Mesendoderm (in vitro differentiated cells): Measurements from ENCODE around the gene EHBP1L1.

Source experiments
- DNase-seq: peaks from one replicate; pipeline ENCODE4 v3.0.0; 2013
- H2AK5ac ChIP-seq: 2 replicates; pipeline ENCODE4 v1.6.1; 2013; ENCODE audit warnings: low read length, inconsistent platforms
- H2BK120ac ChIP-seq: 2 replicates; pipeline ENCODE4 v1.6.1; 2013; ENCODE audit warnings: low read depth, mild to moderate bottlenecking, low read length, moderate library complexity, mixed read lengths
- H2BK15ac ChIP-seq: replicated peaks from 2 replicates; pipeline ENCODE4 v1.6.1; 2013; ENCODE audit warnings: low read depth, mild to moderate bottlenecking, moderate library complexity
- H2BK5ac ChIP-seq: 2 replicates; pipeline ENCODE4 v1.6.1; 2013; ENCODE audit warnings: low read length, inconsistent platforms
- H3K18ac ChIP-seq: 2 replicates; pipeline ENCODE4 v1.6.1; 2013; ENCODE audit warnings: mild to moderate bottlenecking, low read length, mixed read lengths
- H3K23ac ChIP-seq: one replicate; pipeline ENCODE4 v1.6.1; 2013; ENCODE audit warnings: low read length
- H3K27ac ChIP-seq: 2 replicates; pipeline ENCODE4 v1.5.1; 2013; ENCODE audit warnings: low read depth, mild to moderate bottlenecking, inconsistent platforms, low read length, moderate library complexity
- H3K27me3 ChIP-seq: 2 replicates; pipeline ENCODE4 v1.6.1; 2013; ENCODE audit warnings: low read length, control low read depth, mild to moderate bottlenecking, inconsistent platforms; ENCODE audit not compliant: insufficient read depth, poor library complexity
- H3K36me3 ChIP-seq: 2 replicates; pipeline ENCODE4 v1.6.1; 2013; ENCODE audit warnings: low read length, inconsistent platforms; ENCODE audit not compliant: control insufficient read depth, insufficient read depth
- H3K4ac ChIP-seq: one replicate; pipeline ENCODE4 v1.6.1; 2013; ENCODE audit warnings: low read depth, mild to moderate bottlenecking, low read length, moderate library complexity
- H3K4me1 ChIP-seq: 2 replicates; pipeline ENCODE4 v1.6.1; 2013; ENCODE audit warnings: low read depth, low read length, inconsistent platforms; ENCODE audit not compliant: control insufficient read depth
- H3K4me2 ChIP-seq: 2 replicates; pipeline ENCODE4 v1.6.1; 2013; ENCODE audit warnings: low read length
- H3K4me3 ChIP-seq: 2 replicates; pipeline ENCODE4 v1.5.1; 2013; ENCODE audit warnings: mild to moderate bottlenecking, low read length
- H3K56ac ChIP-seq: one replicate; pipeline ENCODE4 v1.6.1; 2013; ENCODE audit warnings: low read length
- H3K79me1 ChIP-seq: 2 replicates; pipeline ENCODE4 v1.6.1; 2013; ENCODE audit warnings: low read length, inconsistent platforms
- H3K79me2 ChIP-seq: 2 replicates; pipeline ENCODE4 v1.6.1; 2013; ENCODE audit warnings: mild to moderate bottlenecking, low read length; ENCODE audit not compliant: control insufficient read depth, insufficient read depth
- H3K9ac ChIP-seq: 2 replicates; pipeline ENCODE4 v1.6.1; 2013; ENCODE audit warnings: low read length, inconsistent platforms
- H4K5ac ChIP-seq: one replicate; pipeline ENCODE4 v1.6.1; 2013; ENCODE audit warnings: low read length
- H4K8ac ChIP-seq: one replicate; pipeline ENCODE4 v1.6.1; 2013; ENCODE audit warnings: low read depth, mild to moderate bottlenecking, control low read depth, low read length, moderate library complexity
- WGBS: extraction: QIAGEN DNeasy Blood & Tissue Kit; methylation state at CpG from one replicate; pipeline ENCODE4 v1.1.7; 2013; ENCODE audit warnings: low lambda C conversion rate, missing lambda C conversion rate; ENCODE audit not compliant: insufficient coverage; ENCODE audit errors: extremely low coverage; 5-methylcytosine and 5-hydroxymethylcytosine counted together

EHBP1L1 gene

GRCh38 chr11:65549096-65549495 lies 26.8 kb upstream of the EHBP1L1 start:
- no peak overlapping the region for H2BK120ac ChIP-seq
- H2BK5ac ChIP-seq = no peak overlapping the region
- H3K79me1 ChIP-seq = no peaks in the 10 kb centered on the region
- H3K27me3 ChIP-seq = peaks cover 3% of the 10 kb centered on the region
- WGBS = no CpG with 5 or more reads among the region's 3 CpGs
- H3K4me2 ChIP-seq = no peak overlapping the region
- H3K4me3 ChIP-seq = no peak overlapping the region
- H4K5ac ChIP-seq = no peak overlapping the region
- H3K9ac ChIP-seq = no peak overlapping the region
- no peak overlapping the region for H3K27ac ChIP-seq
- no peak overlapping the region for H3K56ac ChIP-seq
- no peak overlapping the region for H4K8ac ChIP-seq
- no peak overlapping the region for H3K18ac ChIP-seq
- H3K4me1 ChIP-seq = no peaks in the 10 kb centered on the region
- H3K36me3 ChIP-seq = no peaks in the 10 kb centered on the region
- no peak for DNase-seq
- no peak overlapping the region for H2BK15ac ChIP-seq
- H3K23ac ChIP-seq = no peak overlapping the region
- no peak overlapping the region for H3K4ac ChIP-seq
- no peaks in the 10 kb centered on the region for H3K79me2 ChIP-seq
- no peak overlapping the region for H2AK5ac ChIP-seq

GRCh38 chr11:65551572-65552387 lies 24.1 kb upstream of the EHBP1L1 start:
- H4K5ac ChIP-seq = no peak overlapping the region
- H2BK120ac ChIP-seq = no peak overlapping the region
- H2BK5ac ChIP-seq = no peak overlapping the region
- H3K9ac ChIP-seq = no peak overlapping the region
- H3K4me1 ChIP-seq = no peaks in the 10 kb centered on the region
- H4K8ac ChIP-seq = no peak overlapping the region
- H3K4ac ChIP-seq = no peak overlapping the region
- H3K79me1 ChIP-seq = no peaks in the 10 kb centered on the region
- H3K4me2 ChIP-seq = no peak overlapping the region
- H2BK15ac ChIP-seq = no peak overlapping the region
- no peak overlapping the region for H3K4me3 ChIP-seq
- no peaks in the 10 kb centered on the region for H3K36me3 ChIP-seq
- H3K56ac ChIP-seq = no peak overlapping the region
- peaks cover 3% of the 10 kb centered on the region for H3K27me3 ChIP-seq
- peak; percentile 49 for DNase-seq
- no peak overlapping the region for H2AK5ac ChIP-seq
- no peak overlapping the region for H3K18ac ChIP-seq
- no peak overlapping the region for H3K27ac ChIP-seq
- no peaks in the 10 kb centered on the region for H3K79me2 ChIP-seq
- WGBS = no CpG with 5 or more reads among the region's 17 CpGs
- H3K23ac ChIP-seq = no peak overlapping the region

GRCh38 chr11:65552388-65552951 lies 23.4 kb upstream of the EHBP1L1 start:
- no peaks in the 10 kb centered on the region for H3K79me2 ChIP-seq
- peaks cover under 1% of the 10 kb centered on the region for H3K27me3 ChIP-seq
- no peak overlapping the region for H3K23ac ChIP-seq
- H3K4ac ChIP-seq = no peak overlapping the region
- H3K79me1 ChIP-seq = no peaks in the 10 kb centered on the region
- no peak overlapping the region for H2BK120ac ChIP-seq
- no peak overlapping the region for H4K5ac ChIP-seq
- DNase-seq = peak; percentile 57
- H3K18ac ChIP-seq = no peak overlapping the region
- no CpG with 5 or more reads among the region's 9 CpGs for WGBS
- no peak overlapping the region for H3K4me3 ChIP-seq
- no peak overlapping the region for H3K4me2 ChIP-seq
- no peak overlapping the region for H3K9ac ChIP-seq
- no peaks in the 10 kb centered on the region for H3K4me1 ChIP-seq
- no peak overlapping the region for H4K8ac ChIP-seq
- H3K56ac ChIP-seq = no peak overlapping the region
- H2BK15ac ChIP-seq = no peak overlapping the region
- H3K36me3 ChIP-seq = no peaks in the 10 kb centered on the region
- no peak overlapping the region for H2BK5ac ChIP-seq
- H3K27ac ChIP-seq = no peak overlapping the region
- H2AK5ac ChIP-seq = no peak overlapping the region

GRCh38 chr11:65553301-65554001 lies 22.4 kb upstream of the EHBP1L1 start:
- no peaks in the 10 kb centered on the region for H3K79me1 ChIP-seq
- peak; percentile 75 for DNase-seq
- no peak overlapping the region for H4K5ac ChIP-seq
- no peak overlapping the region for H2BK15ac ChIP-seq
- peak overlapping the region; percentile 83 for H3K56ac ChIP-seq
- peak overlapping the region; percentile 12 for H3K18ac ChIP-seq
- H3K4me3 ChIP-seq = no peak overlapping the region
- H3K27ac ChIP-seq = no peak overlapping the region
- H3K36me3 ChIP-seq = no peaks in the 10 kb centered on the region
- no peaks in the 10 kb centered on the region for H3K79me2 ChIP-seq
- H2AK5ac ChIP-seq = no peak overlapping the region
- no peaks in the 10 kb centered on the region for H3K4me1 ChIP-seq
- peak overlapping the region; percentile 31 for H3K4me2 ChIP-seq
- H4K8ac ChIP-seq = no peak overlapping the region
- H3K27me3 ChIP-seq = no peaks in the 10 kb centered on the region
- H3K9ac ChIP-seq = peak overlapping the region; percentile 53
- H2BK5ac ChIP-seq = no peak overlapping the region
- no CpG with 5 or more reads among the region's 37 CpGs for WGBS
- peak overlapping the region; percentile 39 for H3K4ac ChIP-seq
- H2BK120ac ChIP-seq = no peak overlapping the region
- H3K23ac ChIP-seq = no peak overlapping the region

GRCh38 chr11:65554057-65554818 lies 21.6 kb upstream of the EHBP1L1 start:
- Histone ChIP-seq H3K79me2 (no peaks in the 10 kb centered on the region), H4K5ac (no peak overlapping the region), H3K4me2 (peak overlapping the region; percentile 31), H2BK5ac (no peak overlapping the region), H3K4ac (no peak overlapping the region), H3K36me3 (no peaks in the 10 kb centered on the region), H2BK120ac (no peak overlapping the region), H3K27me3 (no peaks in the 10 kb centered on the region), H4K8ac (no peak overlapping the region), H2AK5ac (no peak overlapping the region), H2BK15ac (no peak overlapping the region), H3K4me3 (no peak overlapping the region), H3K27ac (no peak overlapping the region), H3K4me1 (peaks cover 3% of the 10 kb centered on the region), H3K56ac (peak overlapping the region; percentile 83), H3K18ac (peak overlapping the region; percentile 12), H3K23ac (no peak overlapping the region), H3K9ac (peak overlapping the region; percentile 53), H3K79me1 (no peaks in the 10 kb centered on the region)
- DNase-seq = no peak
- no CpG with 5 or more reads among the region's 27 CpGs for WGBS
